GM18505 (cell line): ENCODE data around the gene SYNPO2.
A peak's percentile ranks its signal among the peaks of the same experiment; 100 is the strongest.

ENCODE experiments used
- ATAC-seq: cut with Tn5 transposase; IDR thresholded peaks from one replicate; pipeline ENCODE4 v1.9.1; 2021; ENCODE audit not compliant: unreplicated experiment
- POLR2A ChIP-seq: IDR thresholded peaks from 4 replicates; pipeline ENCODE4 v1.6.1; 2011; ENCODE audit warnings: borderline replicate concordance; ENCODE audit not compliant: insufficient read depth, insufficient read length; ENCODE audit errors: extremely low read depth

SYNPO2 gene, protein sequence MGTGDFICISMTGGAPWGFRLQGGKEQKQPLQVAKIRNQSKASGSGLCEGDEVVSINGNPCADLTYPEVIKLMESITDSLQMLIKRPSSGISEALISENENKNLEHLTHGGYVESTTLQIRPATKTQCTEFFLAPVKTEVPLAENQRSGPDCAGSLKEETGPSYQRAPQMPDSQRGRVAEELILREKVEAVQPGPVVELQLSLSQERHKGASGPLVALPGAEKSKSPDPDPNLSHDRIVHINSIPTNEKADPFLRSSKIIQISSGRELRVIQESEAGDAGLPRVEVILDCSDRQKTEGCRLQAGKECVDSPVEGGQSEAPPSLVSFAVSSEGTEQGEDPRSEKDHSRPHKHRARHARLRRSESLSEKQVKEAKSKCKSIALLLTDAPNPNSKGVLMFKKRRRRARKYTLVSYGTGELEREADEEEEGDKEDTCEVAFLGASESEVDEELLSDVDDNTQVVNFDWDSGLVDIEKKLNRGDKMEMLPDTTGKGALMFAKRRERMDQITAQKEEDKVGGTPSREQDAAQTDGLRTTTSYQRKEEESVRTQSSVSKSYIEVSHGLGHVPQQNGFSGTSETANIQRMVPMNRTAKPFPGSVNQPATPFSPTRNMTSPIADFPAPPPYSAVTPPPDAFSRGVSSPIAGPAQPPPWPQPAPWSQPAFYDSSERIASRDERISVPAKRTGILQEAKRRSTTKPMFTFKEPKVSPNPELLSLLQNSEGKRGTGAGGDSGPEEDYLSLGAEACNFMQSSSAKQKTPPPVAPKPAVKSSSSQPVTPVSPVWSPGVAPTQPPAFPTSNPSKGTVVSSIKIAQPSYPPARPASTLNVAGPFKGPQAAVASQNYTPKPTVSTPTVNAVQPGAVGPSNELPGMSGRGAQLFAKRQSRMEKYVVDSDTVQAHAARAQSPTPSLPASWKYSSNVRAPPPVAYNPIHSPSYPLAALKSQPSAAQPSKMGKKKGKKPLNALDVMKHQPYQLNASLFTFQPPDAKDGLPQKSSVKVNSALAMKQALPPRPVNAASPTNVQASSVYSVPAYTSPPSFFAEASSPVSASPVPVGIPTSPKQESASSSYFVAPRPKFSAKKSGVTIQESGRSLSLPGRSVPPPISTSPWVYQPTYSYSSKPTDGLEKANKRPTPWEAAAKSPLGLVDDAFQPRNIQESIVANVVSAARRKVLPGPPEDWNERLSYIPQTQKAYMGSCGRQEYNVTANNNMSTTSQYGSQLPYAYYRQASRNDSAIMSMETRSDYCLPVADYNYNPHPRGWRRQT

DNA sequence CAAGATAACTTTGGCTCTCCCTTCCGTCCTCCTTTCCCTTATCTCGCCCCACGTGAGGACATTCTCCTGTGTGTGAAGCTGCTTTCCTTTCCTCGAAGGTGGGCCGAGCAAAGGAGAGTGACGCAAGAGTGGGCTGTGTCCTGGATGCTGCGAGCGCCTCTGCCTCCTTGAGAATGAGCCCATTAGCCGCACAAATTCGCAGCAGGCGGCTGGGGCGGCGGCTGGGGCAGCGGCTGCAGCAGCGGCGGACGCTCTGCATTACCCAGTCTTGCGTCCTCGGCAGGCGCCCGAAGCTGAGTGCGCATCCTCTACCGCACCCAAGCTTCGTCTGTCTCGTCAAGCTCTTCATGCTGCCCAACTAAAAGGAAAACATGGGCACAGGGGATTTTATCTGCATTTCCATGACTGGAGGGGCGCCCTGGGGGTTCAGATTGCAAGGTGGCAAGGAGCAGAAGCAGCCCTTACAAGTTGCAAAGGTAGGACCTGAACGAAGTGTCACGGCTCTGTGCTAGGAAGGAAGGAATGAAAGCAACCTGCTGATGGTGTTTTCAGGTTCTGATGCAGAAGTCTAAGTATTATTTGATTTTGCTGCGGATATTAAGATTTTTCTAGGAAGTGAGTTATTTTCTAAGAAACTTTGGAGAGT is at the start of gene SYNPO2:
Gene SYNPO2, plus strand, starts transcription at position 189 of the 646 bp plus-strand sequence. Its CDS starts 183 bp downstream, at position 372.
- no peak for TF ChIP-seq POLR2A
- ATAC-seq = peak; percentile 76

DNA sequence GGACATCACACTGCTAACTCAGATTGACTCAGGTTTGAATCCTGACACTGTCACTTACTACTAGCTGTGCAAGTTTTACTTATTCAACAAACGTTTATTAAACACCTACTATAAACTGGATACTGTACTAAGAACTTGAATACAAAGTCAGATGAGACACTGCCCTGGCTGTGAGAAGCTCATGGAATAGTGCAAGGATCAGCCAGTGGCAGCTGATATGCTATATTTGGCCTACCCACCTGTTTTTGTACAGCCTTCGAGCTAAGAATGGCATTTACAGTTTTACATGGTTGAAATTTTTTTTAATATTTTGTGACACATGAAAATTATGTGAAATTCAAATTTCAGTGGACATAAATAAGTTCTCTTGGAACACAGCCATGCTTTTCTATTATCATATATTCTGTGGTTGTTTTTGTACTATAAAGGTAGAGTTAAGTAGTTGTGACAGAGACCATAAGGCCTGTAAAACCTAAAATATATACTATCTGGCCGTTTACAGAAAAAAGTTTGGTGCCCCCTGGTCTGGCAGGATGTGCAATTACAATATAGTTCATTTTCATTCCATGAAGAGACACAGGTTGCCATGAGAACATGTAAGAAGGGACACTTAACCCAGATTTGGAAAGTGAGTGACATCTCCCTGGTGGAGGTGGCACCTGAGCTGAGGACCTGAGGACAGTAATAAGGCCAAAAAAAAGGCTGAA is 49.3 kb upstream of the SYNPO2 start:
- ATAC-seq = no peak
- no peak for TF ChIP-seq POLR2A

DNA sequence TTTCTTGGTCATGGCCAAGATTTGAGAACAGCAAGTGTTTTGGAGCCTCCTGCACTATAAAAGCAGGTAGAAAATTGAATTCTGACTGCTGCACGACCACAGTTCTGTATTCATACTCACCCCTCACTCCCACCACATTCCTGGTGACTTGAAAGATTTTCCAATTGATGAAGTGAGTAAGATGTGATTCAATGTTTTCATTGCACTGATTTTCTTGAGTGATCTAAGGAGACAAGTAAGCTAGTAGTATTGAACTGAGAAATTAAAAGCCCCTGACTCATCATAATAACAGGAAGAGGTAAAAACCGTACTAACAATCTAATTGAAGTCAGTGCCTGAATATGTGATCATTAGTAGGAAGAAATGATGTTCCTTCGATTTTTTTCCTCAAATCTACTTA is 46.6 kb upstream of the SYNPO2 start:
- ATAC-seq = no peak

DNA sequence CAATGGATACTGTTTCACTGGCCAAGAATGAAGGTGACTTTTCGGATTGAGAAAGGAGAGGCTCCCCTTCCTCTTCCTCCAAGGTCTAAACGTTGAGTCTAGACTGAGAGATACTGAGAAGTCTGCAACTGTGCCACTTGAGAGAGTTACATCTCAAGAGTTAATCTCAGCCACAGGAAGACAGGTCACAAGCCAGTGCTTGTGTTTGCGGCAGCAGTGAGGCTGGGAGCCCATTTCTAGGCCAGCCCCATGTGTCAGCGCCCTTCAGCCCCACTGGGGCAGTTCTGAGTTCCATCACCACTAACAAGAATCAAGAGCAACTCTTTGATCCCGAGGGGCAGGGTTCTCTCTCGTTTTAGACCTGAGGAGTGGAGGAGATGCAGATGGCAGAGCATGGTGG is 45.4 kb upstream of the SYNPO2 start:
- no peak for TF ChIP-seq POLR2A
- no peak for ATAC-seq

More for the DNA sequence above, 46.6 kb upstream of the SYNPO2 start:
- TF ChIP-seq POLR2A = no peak

DNA sequence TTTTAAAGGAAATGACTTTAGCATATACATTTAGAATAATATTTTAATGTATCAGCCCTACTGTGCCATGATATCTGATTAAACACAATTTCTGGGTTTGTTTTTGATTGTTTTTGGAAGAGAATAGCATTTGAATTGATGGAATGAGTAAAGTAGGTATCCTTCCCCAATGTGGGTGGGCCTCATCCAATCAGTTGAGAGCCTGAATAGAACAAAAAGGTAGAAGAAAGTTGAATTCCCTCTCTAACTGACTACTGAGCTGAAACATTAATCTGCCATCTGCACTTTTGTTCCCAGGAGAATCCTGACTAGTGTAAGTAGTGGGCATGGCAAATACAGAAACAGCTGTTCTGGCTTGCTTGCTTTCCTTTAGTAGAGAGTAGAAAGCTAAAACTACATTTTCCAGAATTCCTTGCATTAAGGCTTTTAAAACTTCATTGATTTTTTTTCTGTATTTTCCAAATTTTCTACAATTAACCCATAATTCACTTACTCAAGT is 43.1 kb upstream of the SYNPO2 start:
- TF ChIP-seq POLR2A = no peak
- ATAC-seq = no peak

DNA sequence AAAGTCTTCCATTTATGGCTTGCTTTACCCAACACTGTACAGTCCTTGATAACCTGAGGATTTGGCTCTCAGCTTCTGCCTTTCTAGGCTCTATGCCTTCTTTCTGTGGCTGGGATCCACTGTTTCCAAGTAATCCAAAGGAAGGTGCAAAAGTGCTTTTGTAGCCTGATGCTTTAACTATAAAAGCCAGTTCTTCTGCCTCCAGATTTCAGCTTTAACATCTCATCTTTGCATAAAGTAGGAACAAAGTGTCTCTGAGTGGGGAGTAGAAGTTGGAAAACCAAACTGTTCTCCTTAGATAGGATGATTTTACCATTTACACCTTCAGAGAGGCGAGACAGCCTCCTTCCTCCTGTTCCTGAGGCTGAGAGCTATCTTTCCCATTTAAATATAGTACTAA is 41.7 kb upstream of the SYNPO2 start:
- no peak for ATAC-seq
- no peak for TF ChIP-seq POLR2A

DNA sequence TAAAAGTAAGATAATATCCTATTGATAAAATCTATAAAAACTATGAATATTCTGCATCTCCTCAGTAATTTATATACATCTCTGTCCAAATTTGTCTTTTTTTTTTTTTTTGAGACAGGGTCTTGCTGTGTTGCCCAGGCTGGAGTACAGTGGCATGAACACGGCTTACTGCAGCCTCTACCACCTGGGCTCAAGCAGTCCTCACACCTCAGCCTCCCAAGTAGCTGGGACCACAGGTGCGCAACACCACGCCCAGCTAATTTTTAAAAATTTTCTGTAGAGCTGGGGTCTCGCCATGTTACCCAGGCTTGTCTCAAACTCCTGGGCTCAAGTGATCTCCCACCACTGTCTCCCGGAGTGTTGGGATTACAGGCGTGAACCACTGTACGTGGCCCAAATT is 40.4 kb upstream of the SYNPO2 start:
- TF ChIP-seq POLR2A = no peak
- ATAC-seq = no peak

DNA sequence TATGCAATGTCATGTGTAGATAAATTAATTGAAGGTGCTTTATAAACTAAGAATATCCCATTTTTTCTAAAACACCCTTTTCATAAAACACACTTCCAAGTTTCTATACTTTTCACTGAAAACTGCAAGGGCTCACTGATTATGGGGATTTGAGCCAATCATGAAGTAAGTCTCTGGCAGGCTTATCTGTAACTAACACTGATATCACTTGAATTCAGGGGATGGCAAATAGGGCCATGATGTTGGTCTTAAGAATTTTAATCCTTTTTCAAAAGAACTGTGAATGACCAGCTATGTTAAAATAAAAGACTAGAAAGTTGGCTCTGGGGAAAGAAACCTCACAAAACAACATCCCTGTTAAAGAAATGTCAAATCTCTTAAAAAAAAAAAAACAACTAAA is 39.8 kb upstream of the SYNPO2 start:
- no peak for ATAC-seq
- TF ChIP-seq POLR2A = no peak

DNA sequence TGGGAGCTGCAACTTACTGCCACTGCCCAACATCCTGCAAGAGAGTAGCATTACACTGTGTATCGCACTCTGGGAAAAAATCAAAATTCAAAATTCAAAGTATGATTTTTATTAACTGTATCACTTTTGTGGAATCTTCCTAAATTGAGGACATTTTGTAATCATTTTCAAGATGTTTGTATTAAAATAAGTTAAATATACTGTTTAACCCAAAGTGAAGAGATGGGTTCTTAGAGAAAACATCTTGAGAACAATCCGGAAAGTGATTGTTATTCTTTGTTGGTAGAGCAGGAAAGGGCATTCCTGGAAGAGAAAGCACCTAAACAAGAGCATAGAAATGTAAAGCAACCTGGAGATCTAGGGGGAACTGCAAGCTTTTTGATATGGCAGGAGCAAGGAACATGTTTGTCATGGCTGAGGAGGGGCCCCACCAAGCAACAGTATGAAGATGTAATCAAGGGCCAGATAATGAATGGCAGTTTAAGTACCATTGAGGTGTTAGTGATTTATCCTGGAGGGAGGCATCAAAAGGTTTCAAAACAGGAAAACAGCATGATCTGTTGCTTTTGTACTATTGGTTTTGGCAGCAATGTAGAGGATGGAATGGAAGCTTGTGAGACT is 38.7 kb upstream of the SYNPO2 start:
- TF ChIP-seq POLR2A = no peak
- no peak for ATAC-seq

DNA sequence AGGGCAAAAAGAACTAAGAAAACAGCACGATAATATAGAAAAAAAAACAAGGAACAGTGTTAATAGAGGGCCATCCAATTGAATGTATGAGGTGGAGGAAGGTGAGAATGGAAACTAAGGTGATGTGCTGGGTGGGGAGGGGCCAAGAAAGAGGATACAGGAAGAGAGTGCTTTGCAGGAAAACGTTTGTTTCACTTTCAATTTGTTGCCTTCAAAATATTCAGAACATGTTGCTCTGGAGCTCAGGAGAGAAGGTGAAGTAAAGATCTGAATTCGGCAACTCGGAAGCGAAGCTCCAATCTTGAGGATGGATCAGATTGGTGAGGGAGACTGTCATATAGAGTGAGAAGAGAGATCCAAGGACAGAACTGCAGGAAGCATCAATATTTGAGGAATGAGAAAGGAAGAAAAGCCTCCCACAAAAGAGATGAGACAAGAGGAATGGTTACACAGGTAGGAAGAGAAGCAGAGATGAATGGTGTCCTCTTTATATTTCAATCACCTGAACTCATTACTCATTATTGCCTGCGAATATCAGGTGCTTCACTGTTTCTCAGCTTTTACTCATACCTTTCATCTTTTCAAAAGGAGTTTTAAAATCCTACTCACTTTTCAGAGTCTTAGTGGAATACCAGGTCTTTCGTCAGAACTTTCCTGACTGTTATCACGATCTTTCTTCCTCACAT is 38.0 kb upstream of the SYNPO2 start:
- peak; percentile 94 for ATAC-seq
- TF ChIP-seq POLR2A = peak; percentile 22

DNA sequence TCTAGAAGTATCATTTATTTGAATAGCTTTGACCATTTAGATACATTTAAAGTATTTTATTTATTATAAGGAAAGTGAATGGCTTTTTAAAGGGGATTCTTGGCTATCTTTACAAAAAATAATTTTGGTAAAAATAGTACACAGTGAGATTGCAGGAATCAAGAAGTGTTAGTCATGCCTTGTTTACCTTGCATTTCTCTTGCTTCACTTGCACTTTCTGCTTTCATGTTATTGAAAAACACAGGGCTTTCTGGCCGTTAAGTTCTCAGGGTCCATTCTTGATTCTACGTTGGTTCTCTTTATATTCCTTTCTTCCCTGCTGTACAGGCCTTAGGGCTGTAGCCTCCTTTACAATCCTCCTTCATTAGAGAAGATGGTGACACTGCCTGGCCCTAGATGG is 30.9 kb upstream of the SYNPO2 start:
- no peak for ATAC-seq
- TF ChIP-seq POLR2A = no peak

DNA sequence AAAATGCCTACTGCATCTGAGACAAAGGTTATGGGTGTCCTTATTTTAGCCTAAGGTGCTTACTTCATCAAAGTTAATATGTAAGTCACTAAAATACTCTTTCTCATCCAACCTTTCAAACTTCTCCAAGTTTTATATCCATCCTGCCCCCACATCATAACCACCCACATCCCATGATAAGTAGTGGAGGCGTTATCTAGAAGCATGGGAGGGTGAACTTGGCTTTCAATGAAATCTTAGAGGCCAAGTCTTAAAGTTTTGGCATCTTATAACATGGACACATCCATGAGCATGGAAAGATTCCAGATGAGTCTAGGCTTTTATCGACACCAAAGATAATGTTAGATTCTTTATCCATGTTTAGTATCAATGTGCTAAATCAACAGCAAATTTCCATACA is 29.9 kb upstream of the SYNPO2 start:
- TF ChIP-seq POLR2A = no peak
- ATAC-seq = no peak
